Ureter (tissue), 1 donor: Measurements from ENCODE around the gene SNORC. TPM values are rescaled to one million over a fixed set of nuclear protein-coding genes. Genes with fewer than 3 reads are reported as not detected.

Source experiments
- DNase-seq: peaks from one replicate; pipeline ENCODE4 v3.0.0-alpha.2; 2020; ENCODE audit warnings: low spot score
- total RNA-seq: library from RNA; stranded (reverse); gene quantifications from one replicate; pipeline ENCODE4 v1.2.4, GENCODE V29; 2023
- donor health status: DM: yes; HTN: yes; CAD: no.

The SNORC gene
- total RNA-seq, 1 donor from 2014 or later = 7.3 TPM

GRCh38 chr2:232882505-232883115 is 12.5 kb downstream of the SNORC start:
- DNase-seq = no peak

GRCh38 chr2:232883116-232883721 is 13.2 kb downstream of the SNORC start:
- DNase-seq = no peak

GRCh38 chr2:232884001-232884421 is 13.9 kb downstream of the SNORC start:
- no peak for DNase-seq

GRCh38 chr2:232884549-232885263 is 14.6 kb downstream of the SNORC start:
- DNase-seq = no peak

- peak; percentile 66 for DNase-seq
Observed at GRCh38 chr2:232885264-232885961, 15.3 kb downstream of the SNORC start.

- DNase-seq = peak; percentile 39
Observed at GRCh38 chr2:232886176-232886575, 16.1 kb downstream of the SNORC start.

- peak; percentile 37 for DNase-seq
Observed at GRCh38 chr2:232886632-232887031, 16.6 kb downstream of the SNORC start.

GRCh38 chr2:232887171-232887850 is 17.2 kb downstream of the SNORC start:
- peak; percentile 36 for DNase-seq

- DNase-seq = no peak
Observed at GRCh38 chr2:232888099-232888836, 18.2 kb downstream of the SNORC start.

GRCh38 chr2:232888839-232889529 is 18.9 kb downstream of the SNORC start:
- no peak for DNase-seq

- DNase-seq = peak; percentile 40
Observed at GRCh38 chr2:232889876-232890401, 19.9 kb downstream of the SNORC start.

GRCh38 chr2:232890536-232890895 is 20.5 kb downstream of the SNORC start:
- peak; percentile 37 for DNase-seq

GRCh38 chr2:232890896-232891601 is 21.0 kb downstream of the SNORC start:
- DNase-seq = peak; percentile 77

GRCh38 chr2:232891621-232892071 is 21.6 kb downstream of the SNORC start:
- no peak for DNase-seq

GRCh38 chr2:232892221-232892620 is 22.2 kb downstream of the SNORC start:
- DNase-seq = no peak

- no peak for DNase-seq
Observed at GRCh38 chr2:232892843-232893242, 22.8 kb downstream of the SNORC start.

GRCh38 chr2:232893834-232894233 is 23.8 kb downstream of the SNORC start:
- no peak for DNase-seq

- peak; percentile 36 for DNase-seq
Observed at GRCh38 chr2:232894251-232894650, 24.2 kb downstream of the SNORC start.

GRCh38 chr2:232894746-232895145 is 24.7 kb downstream of the SNORC start:
- no peak for DNase-seq

- no peak for DNase-seq
Observed at GRCh38 chr2:232896111-232896510, 26.0 kb downstream of the SNORC start.
